ENCODE measurements around the gene CD300H.
A peak's percentile ranks its signal among the peaks of the same experiment; 100 is the strongest.

CD300H gene

GRCh38 chr17:74545843-74546230 is 21.5 kb downstream of the CD300H start, which contains the start of gene CD300C:
TSS of gene CD300C (minus strand) at chr17:74546115. CDS start at chr17:74545782, 333 bp downstream.
- Histone ChIP-seq H3K27me3 (ENCODE audit: control insufficient read depth, insufficient read depth, low read length) (no peaks in the 10 kb centered on the region), H3K9ac (ENCODE audit: low read depth, low read length) (no peak within 1 kb of the TSS)

DNA sequence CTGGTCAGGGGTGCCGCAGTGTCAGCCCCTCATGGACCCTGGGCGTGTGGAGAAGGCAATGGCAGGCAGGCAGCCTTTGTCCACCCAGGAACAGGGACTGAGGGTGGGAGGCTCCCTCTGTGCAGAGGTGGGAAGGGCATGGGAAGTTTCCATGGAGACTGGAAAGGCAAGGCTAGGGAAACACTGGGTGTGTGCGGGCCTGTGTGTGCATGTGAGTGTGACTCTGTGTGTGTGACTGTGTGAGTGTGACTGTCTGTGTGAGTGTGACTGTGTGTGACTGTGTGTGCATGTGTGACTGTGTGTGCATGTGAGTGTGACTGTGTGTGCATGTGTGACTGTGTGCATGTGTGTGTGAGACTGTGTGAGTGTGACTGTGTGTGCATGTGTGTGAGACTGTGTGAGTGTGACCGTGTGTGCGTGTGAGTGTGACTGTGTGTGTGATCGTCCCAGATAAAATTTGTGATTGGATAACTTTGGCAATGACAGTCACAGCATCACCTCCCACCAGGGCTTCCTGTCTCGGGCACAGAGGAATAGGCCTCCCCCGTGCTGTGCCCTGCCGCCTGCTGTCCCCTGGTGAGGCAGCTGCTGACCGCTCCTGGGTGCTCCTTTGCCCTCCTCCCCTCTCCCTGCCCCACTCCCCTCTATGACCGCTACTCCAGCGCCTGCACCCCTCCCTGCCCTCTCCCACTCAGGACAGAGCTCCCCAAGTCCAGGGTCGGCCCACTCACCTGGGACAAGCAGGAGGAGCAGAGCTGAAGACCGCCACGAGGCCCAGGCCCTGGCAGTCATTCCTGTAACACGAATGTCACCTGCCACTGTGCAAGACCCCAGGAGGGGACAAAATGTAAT is 22.1 kb downstream of the CD300H start:
- H3K4me3 ChIP-seq (ENCODE audit: low read depth, low read length) = no peak overlapping the region
- no peaks in the 10 kb centered on the region for H3K27me3 ChIP-seq (ENCODE audit: control insufficient read depth, insufficient read depth, low read length)
- H3K9ac ChIP-seq (ENCODE audit: low read depth, low read length) = no peak overlapping the region
- no peaks in the 10 kb centered on the region for H3K9me3 ChIP-seq (ENCODE audit: control insufficient read depth, insufficient read depth, low read length)
- no peaks in the 10 kb centered on the region for H3K4me1 ChIP-seq (ENCODE audit: control insufficient read depth, insufficient read depth, low read length)
- no peaks in the 10 kb centered on the region for H3K36me3 ChIP-seq (ENCODE audit: control insufficient read depth, insufficient read depth, low read length)

More at GRCh38 chr17:74545843-74546230, 21.5 kb downstream of the CD300H start, which contains the start of gene CD300C:
- Histone ChIP-seq H3K9me3 (ENCODE audit: control insufficient read depth, insufficient read depth, low read length) (no peaks in the 10 kb centered on the region), H3K36me3 (ENCODE audit: control insufficient read depth, insufficient read depth, low read length) (no peaks in the 10 kb centered on the region), H3K4me3 (ENCODE audit: low read depth, low read length) (no peak within 1 kb of the TSS), H3K4me1 (ENCODE audit: control insufficient read depth, insufficient read depth, low read length) (no peaks in the 10 kb centered on the region)

DNA sequence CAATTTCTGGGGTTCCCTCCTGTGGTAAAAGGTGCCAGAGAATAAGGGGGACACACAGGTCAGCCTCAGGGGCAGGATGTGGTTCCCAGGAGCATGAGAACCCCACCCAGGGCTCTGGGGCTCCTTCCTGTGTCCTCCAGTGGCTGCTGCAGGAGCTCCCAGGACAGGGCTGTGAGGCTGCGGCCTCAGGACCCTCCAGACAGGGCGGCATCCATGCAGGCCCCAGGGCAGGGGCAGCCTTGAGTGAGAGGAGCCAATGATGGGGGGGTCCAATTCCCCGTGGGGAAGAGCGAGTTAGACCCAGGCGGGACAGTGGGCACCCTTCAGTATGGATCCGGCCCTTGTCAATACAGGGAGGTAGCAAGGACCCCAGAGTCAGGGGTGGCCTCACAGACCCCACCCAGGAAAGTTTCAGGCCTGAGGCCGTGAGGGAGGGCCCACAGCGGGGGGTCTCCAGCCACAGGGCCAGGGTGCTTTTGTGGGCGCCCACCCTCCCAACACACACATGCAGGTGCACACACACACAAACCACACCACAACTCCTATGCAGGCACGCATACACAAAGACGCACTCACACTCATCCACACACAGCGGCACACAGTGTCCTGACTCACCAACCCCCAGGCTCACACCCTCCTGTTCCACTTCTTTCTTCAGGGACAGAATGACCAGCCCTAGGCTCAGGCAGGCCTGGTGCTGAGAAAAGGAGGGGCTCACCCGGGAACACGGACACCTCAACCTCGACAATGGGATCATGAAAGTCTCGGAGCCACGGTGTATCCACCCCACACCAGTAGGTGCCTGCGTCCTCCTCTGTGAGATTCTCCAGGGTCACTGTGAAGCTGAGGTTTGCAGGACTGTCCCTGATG is 23.2 kb downstream of the CD300H start:
- no peak overlapping the region for H3K4me3 ChIP-seq (ENCODE audit: low read depth, low read length)
- no peak overlapping the region for H3K9ac ChIP-seq (ENCODE audit: low read depth, low read length)
- H3K27me3 ChIP-seq (ENCODE audit: control insufficient read depth, insufficient read depth, low read length) = no peaks in the 10 kb centered on the region

GRCh38 chr17:74543406-74543805 is 23.9 kb downstream of the CD300H start:
- H3K27me3 ChIP-seq (ENCODE audit: control insufficient read depth, insufficient read depth, low read length) = no peaks in the 10 kb centered on the region
- H3K4me1 ChIP-seq (ENCODE audit: control insufficient read depth, insufficient read depth, low read length) = no peaks in the 10 kb centered on the region

More for the DNA sequence above, 23.2 kb downstream of the CD300H start:
- Histone ChIP-seq H3K9me3 (ENCODE audit: control insufficient read depth, insufficient read depth, low read length) (no peaks in the 10 kb centered on the region), H3K4me1 (ENCODE audit: control insufficient read depth, insufficient read depth, low read length) (no peaks in the 10 kb centered on the region), H3K36me3 (ENCODE audit: control insufficient read depth, insufficient read depth, low read length) (no peaks in the 10 kb centered on the region)

DNA sequence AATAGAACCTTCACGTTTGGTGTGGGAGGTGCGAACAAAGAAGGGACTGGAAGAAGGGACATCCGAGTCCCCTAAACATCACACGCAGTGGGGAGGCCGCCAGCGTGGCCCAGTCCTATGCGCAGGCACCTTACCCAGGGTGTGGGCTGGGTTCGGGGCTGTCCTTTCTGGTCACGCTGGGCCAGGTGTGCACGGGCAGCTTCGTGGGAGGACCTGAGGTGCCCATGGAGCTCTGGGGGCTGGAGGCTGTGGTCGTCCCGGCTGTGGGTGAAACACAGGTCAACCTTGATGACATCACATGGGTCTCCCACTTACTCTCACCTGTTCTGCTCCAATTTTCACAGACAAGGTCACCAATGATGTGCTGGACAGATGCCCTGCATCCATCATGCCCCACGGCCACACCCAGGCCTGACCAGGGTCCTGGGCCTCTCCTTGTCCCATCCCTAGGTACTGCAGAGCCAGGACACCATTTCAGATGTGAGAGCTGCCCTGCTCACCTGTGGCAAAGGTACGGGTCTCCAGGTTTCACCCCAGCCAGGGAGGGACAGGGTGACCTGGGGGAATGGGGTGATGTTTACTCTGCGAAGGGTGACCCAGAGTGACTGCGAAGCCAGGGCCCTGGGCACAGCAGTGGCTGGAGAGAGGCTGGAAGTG is 24.5 kb downstream of the CD300H start:
- Histone ChIP-seq H3K4me3 (ENCODE audit: low read depth, low read length) (no peak overlapping the region), H3K9ac (ENCODE audit: low read depth, low read length) (no peak overlapping the region), H3K4me1 (ENCODE audit: control insufficient read depth, insufficient read depth, low read length) (no peaks in the 10 kb centered on the region), H3K36me3 (ENCODE audit: control insufficient read depth, insufficient read depth, low read length) (no peaks in the 10 kb centered on the region), H3K9me3 (ENCODE audit: control insufficient read depth, insufficient read depth, low read length) (no peaks in the 10 kb centered on the region), H3K27me3 (ENCODE audit: control insufficient read depth, insufficient read depth, low read length) (no peaks in the 10 kb centered on the region)

More at GRCh38 chr17:74543406-74543805, 23.9 kb downstream of the CD300H start:
- H3K36me3 ChIP-seq (ENCODE audit: control insufficient read depth, insufficient read depth, low read length) = no peaks in the 10 kb centered on the region
- H3K4me3 ChIP-seq (ENCODE audit: low read depth, low read length) = no peak overlapping the region
- no peak overlapping the region for H3K9ac ChIP-seq (ENCODE audit: low read depth, low read length)
- H3K9me3 ChIP-seq (ENCODE audit: control insufficient read depth, insufficient read depth, low read length) = no peaks in the 10 kb centered on the region

DNA sequence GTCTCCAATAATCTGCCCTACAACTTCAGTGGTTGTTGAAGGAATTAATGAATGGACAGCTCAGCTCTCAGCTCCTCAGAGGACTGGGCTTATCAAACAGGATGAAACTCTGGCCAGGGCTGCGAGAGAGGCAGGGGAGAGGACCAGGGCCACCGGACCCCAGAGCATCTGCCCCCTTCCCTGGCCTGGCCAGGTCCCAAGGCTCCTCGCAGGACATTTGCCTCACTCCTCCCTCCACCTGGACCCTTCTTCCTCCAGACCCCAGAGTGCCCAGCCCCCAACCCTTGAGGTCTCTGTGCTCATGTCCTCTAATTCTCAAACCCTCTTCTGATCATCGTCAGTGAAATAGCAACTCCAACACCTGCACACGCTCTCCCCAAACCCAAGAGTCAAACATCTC is 25.1 kb downstream of the CD300H start:
- Histone ChIP-seq H3K36me3 (ENCODE audit: control insufficient read depth, insufficient read depth, low read length) (no peaks in the 10 kb centered on the region), H3K4me3 (ENCODE audit: low read depth, low read length) (no peak overlapping the region), H3K9me3 (ENCODE audit: control insufficient read depth, insufficient read depth, low read length) (no peaks in the 10 kb centered on the region), H3K27me3 (ENCODE audit: control insufficient read depth, insufficient read depth, low read length) (no peaks in the 10 kb centered on the region), H3K9ac (ENCODE audit: low read depth, low read length) (no peak overlapping the region), H3K4me1 (ENCODE audit: control insufficient read depth, insufficient read depth, low read length) (no peaks in the 10 kb centered on the region)

- H3K4me1 ChIP-seq (ENCODE audit: control insufficient read depth, insufficient read depth, low read length) = no peaks in the 10 kb centered on the region
- no peak overlapping the region for H3K4me3 ChIP-seq (ENCODE audit: low read depth, low read length)
- no peaks in the 10 kb centered on the region for H3K27me3 ChIP-seq (ENCODE audit: control insufficient read depth, insufficient read depth, low read length)
- no peaks in the 10 kb centered on the region for H3K36me3 ChIP-seq (ENCODE audit: control insufficient read depth, insufficient read depth, low read length)
- no peak overlapping the region for H3K9ac ChIP-seq (ENCODE audit: low read depth, low read length)
- H3K9me3 ChIP-seq (ENCODE audit: control insufficient read depth, insufficient read depth, low read length) = no peaks in the 10 kb centered on the region
Measured at GRCh38 chr17:74541176-74542111, 25.9 kb downstream of the CD300H start.

GRCh38 chr17:74539281-74539820 is 28.0 kb downstream of the CD300H start:
- Histone ChIP-seq H3K36me3 (ENCODE audit: control insufficient read depth, insufficient read depth, low read length) (no peaks in the 10 kb centered on the region), H3K27me3 (ENCODE audit: control insufficient read depth, insufficient read depth, low read length) (no peaks in the 10 kb centered on the region), H3K4me1 (ENCODE audit: control insufficient read depth, insufficient read depth, low read length) (no peaks in the 10 kb centered on the region), H3K4me3 (ENCODE audit: low read depth, low read length) (no peak overlapping the region), H3K9me3 (ENCODE audit: control insufficient read depth, insufficient read depth, low read length) (no peaks in the 10 kb centered on the region), H3K9ac (ENCODE audit: low read depth, low read length) (no peak overlapping the region)

- Histone ChIP-seq H3K4me1 (ENCODE audit: control insufficient read depth, insufficient read depth, low read length) (peaks cover under 1% of the 10 kb centered on the region), H3K9ac (ENCODE audit: low read depth, low read length) (no peak overlapping the region), H3K4me3 (ENCODE audit: low read depth, low read length) (no peak overlapping the region), H3K9me3 (ENCODE audit: control insufficient read depth, insufficient read depth, low read length) (no peaks in the 10 kb centered on the region), H3K36me3 (ENCODE audit: control insufficient read depth, insufficient read depth, low read length) (no peaks in the 10 kb centered on the region), H3K27me3 (ENCODE audit: control insufficient read depth, insufficient read depth, low read length) (no peaks in the 10 kb centered on the region)
Measured at GRCh38 chr17:74536890-74537289, 30.4 kb downstream of the CD300H start.

DNA sequence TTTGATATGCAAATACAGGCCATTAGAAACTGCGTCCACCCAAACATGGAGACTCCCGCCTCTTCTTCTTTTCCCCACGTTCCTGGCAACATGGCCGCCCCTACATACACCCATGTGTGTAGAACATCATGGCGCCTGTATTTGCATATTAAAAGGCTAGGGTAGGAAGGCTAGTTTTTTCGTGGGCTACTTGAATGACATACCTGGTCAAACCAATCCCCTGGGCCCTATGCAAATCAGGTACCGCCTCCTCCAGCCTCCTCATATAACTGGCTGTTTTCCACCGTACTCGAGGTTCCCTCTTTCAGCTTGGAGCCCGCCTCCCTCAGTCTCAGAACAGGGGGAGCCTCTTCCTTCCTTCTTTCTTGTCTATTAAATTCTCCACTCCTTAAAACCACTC is 35.2 kb downstream of the CD300H start:
- Histone ChIP-seq H3K27me3 (ENCODE audit: control insufficient read depth, insufficient read depth, low read length) (no peaks in the 10 kb centered on the region), H3K4me1 (ENCODE audit: control insufficient read depth, insufficient read depth, low read length) (peaks cover 4% of the 10 kb centered on the region), H3K9ac (ENCODE audit: low read depth, low read length) (no peak overlapping the region), H3K4me3 (ENCODE audit: low read depth, low read length) (peak overlapping the region; percentile 33), H3K9me3 (ENCODE audit: control insufficient read depth, insufficient read depth, low read length) (no peaks in the 10 kb centered on the region), H3K36me3 (ENCODE audit: control insufficient read depth, insufficient read depth, low read length) (no peaks in the 10 kb centered on the region)
